Natural killer cell (primary cell): Measurements from ENCODE around the gene GRM8. TPM values are rescaled to one million over a fixed set of nuclear protein-coding genes. Genes with fewer than 3 reads are reported as not detected.

ENCODE experiments used
- ATAC-seq, 3 donors: fragments of 150-1000 bp in 2 of 3; fragments of 200-7000 bp in 1 of 3; cut with Tn5 transposase; 1 replicate in 1 of 3; 2 replicates in 2 of 3; pipeline ENCODE4 v1.10.0; 2021; ENCODE audit warnings: mild to moderate bottlenecking in 2 of 3, moderate library complexity in 2 of 3
- DNase-seq, 2 donors: peaks; one replicate each; pipeline versions ENCODE4 v3.0.0 to v3.0.0-alpha.2; 2013 to 2021; ENCODE audit warnings: mixed read lengths in 1 of 2
- H3K27ac ChIP-seq: one replicate; pipeline ENCODE4 v1.5.1; 2013; ENCODE audit warnings: mild to moderate bottlenecking, low read length
- H3K27me3 ChIP-seq: one replicate; pipeline ENCODE4 v1.6.1; 2013; ENCODE audit warnings: low read length; ENCODE audit not compliant: control insufficient read depth, insufficient read depth
- H3K36me3 ChIP-seq: one replicate; pipeline ENCODE4 v1.6.1; 2013; ENCODE audit warnings: low read length; ENCODE audit not compliant: control insufficient read depth, insufficient read depth
- H3K4me1 ChIP-seq: one replicate; pipeline ENCODE4 v1.6.1; 2013; ENCODE audit warnings: low read length; ENCODE audit not compliant: control insufficient read depth, insufficient read depth
- H3K4me3 ChIP-seq: one replicate; pipeline ENCODE4 v1.5.1; 2013; ENCODE audit warnings: low read length
- H3K9me3 ChIP-seq: one replicate; pipeline ENCODE4 v1.6.1; 2013; ENCODE audit warnings: low read length; ENCODE audit not compliant: control insufficient read depth, insufficient read depth
- H3K27ac Mint-ChIP-seq, 2 donors: one replicate each; pipeline ENCODE4 v1.8.0; 2022; ENCODE audit warnings: mild to moderate bottlenecking in 2 of 2, mixed read lengths in 2 of 2, moderate library complexity in 1 of 2
- H3K27me3 Mint-ChIP-seq, 2 donors: one replicate each; pipeline ENCODE4 v1.8.0; 2022; ENCODE audit warnings: low read depth in 2 of 2, mixed read lengths in 2 of 2
- H3K36me3 Mint-ChIP-seq: one replicate; pipeline ENCODE4 v1.8.0; 2022; ENCODE audit warnings: mixed read lengths
- H3K4me1 Mint-ChIP-seq, 2 donors: one replicate each; pipeline ENCODE4 v1.8.0; 2022; ENCODE audit warnings: mixed read lengths in 2 of 2
- H3K4me3 Mint-ChIP-seq: one replicate; pipeline ENCODE4 v1.8.0; 2022; ENCODE audit warnings: mild to moderate bottlenecking, moderate library complexity, mixed read lengths
- H3K9me3 Mint-ChIP-seq, 2 donors: one replicate each; pipeline ENCODE4 v1.8.0; 2022; ENCODE audit warnings: mixed read lengths in 2 of 2
- WGBS: methylation state at CpG from one replicate; pipeline ENCODE4 v1.1.7; 2013; ENCODE audit warnings: missing lambda C conversion rate; ENCODE audit not compliant: insufficient coverage; 5-methylcytosine and 5-hydroxymethylcytosine counted together
- intact Hi-C: fragments of 100-400 bp; cut with micrococcal nuclease; formaldehyde crosslinking; loops from one replicate; pipeline ENCODE4 v1.14.2; 2022
- total RNA-seq, 4 donors: library from RNA; stranded (reverse); fragments of 120-200 nt in 1 of 4; gene quantifications; one replicate each; pipeline versions ENCODE4 v1.2.3 to v1.2.4, GENCODE V29; 2013 to 2022
- TF ChIP-seq, protein P1 (sequence below): fragments of 200-600 bp; IDR thresholded peaks from one replicate; pipeline ENCODE4 v1.8.0; 2022; ENCODE audit warnings: antibody characterized with exemption

Gene GRM8
- total RNA-seq, 3 donors from 2014 or later (not counting 1 experiment from before 2014, with no cell fraction given), result not detected

DNA sequence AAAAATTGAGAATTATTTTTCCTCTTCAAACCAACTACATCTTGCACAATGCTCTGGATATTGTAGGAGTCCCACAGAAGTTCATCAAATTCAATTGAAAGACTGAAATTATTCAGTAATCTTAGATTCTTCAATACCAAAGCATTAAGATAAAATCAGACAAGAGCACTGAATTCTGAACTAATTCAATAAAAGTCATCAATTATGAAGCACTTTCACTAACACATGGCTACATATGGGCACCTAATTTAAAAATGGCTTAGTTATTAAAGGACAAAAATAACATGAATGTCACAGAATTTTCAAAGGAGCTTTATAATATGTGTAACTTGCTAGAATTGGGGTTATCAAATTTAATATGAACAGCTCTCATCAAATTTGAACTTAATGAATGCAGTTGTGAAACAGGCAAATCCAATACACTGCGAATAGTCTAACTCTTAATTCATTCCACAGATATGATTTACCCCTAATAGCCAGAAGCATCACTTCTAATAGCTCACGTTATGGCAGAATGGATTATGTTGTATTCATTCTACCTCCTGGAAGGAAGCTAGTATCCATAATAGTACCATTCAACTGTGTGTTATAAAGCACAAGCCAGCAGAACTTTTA lies 116.8 kb downstream of the GRM8 start:
- no peak overlapping the region for H3K4me3 ChIP-seq
- Mint-ChIP-seq H3K36me3 (no peaks in the 10 kb centered on the region), H3K4me1 (no peaks in the 10 kb centered on the region), H3K27ac (no peak overlapping the region), H3K9me3 (no peaks in the 10 kb centered on the region), H3K27me3 (peaks cover 0 to 4% of the 10 kb centered on the region in 2 donors), H3K4me3 (no peak overlapping the region)
- TF ChIP-seq, protein P1, sequence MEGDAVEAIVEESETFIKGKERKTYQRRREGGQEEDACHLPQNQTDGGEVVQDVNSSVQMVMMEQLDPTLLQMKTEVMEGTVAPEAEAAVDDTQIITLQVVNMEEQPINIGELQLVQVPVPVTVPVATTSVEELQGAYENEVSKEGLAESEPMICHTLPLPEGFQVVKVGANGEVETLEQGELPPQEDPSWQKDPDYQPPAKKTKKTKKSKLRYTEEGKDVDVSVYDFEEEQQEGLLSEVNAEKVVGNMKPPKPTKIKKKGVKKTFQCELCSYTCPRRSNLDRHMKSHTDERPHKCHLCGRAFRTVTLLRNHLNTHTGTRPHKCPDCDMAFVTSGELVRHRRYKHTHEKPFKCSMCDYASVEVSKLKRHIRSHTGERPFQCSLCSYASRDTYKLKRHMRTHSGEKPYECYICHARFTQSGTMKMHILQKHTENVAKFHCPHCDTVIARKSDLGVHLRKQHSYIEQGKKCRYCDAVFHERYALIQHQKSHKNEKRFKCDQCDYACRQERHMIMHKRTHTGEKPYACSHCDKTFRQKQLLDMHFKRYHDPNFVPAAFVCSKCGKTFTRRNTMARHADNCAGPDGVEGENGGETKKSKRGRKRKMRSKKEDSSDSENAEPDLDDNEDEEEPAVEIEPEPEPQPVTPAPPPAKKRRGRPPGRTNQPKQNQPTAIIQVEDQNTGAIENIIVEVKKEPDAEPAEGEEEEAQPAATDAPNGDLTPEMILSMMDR, result no peak
- H3K27me3 ChIP-seq, result no peaks in the 10 kb centered on the region
- intact Hi-C loops, result no loop called here
- ATAC-seq (no peak), DNase-seq (no peak)
- WGBS, result 82% methylated on average over 2 of the region's 2 CpGs
- H3K9me3 ChIP-seq, result no peaks in the 10 kb centered on the region
- H3K4me1 ChIP-seq, result no peaks in the 10 kb centered on the region
- H3K27ac ChIP-seq, result no peak overlapping the region
- H3K36me3 ChIP-seq, result no peaks in the 10 kb centered on the region

DNA sequence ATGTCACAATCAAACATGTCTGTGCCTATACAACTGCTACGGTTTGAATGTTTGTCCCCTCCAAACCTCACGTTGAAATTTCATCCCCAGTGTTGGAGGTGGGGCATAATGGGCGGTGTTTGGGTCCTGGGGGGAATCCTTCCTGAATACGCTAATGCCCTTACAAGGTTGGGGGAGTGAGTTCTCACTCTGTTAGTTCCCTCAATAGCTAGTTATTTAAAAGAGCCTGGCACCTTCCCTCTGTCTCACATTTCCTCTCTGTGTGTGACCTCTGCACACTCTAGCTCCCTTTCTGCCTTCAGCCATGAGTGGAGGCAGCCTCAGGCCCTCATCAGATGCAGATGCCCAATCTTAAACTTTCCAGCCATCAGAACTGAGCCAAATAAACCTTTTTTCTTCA lies 129.5 kb downstream of the GRM8 start:
- no peak for ATAC-seq
- no peaks in the 10 kb centered on the region for H3K4me1 Mint-ChIP-seq
- H3K27ac ChIP-seq, result no peak overlapping the region
- WGBS, result 73% methylated on average over 3 of the region's 4 CpGs
- intact Hi-C loops, result no loop called here
- no peaks in the 10 kb centered on the region for H3K4me1 ChIP-seq
- no peak overlapping the region for H3K4me3 ChIP-seq
- H3K9me3 Mint-ChIP-seq, result peaks cover 2 to 9% of the 10 kb centered on the region in 2 donors
- DNase-seq, result no peak
- no peaks in the 10 kb centered on the region for H3K27me3 ChIP-seq
- H3K4me3 Mint-ChIP-seq, result no peak overlapping the region
- TF ChIP-seq, protein P1, result no peak
- H3K36me3 ChIP-seq, result no peaks in the 10 kb centered on the region
- H3K9me3 ChIP-seq, result no peaks in the 10 kb centered on the region
- H3K27me3 Mint-ChIP-seq, result no peaks in the 10 kb centered on the region
- H3K27ac Mint-ChIP-seq, result no peak overlapping the region
- H3K36me3 Mint-ChIP-seq, result no peaks in the 10 kb centered on the region

DNA sequence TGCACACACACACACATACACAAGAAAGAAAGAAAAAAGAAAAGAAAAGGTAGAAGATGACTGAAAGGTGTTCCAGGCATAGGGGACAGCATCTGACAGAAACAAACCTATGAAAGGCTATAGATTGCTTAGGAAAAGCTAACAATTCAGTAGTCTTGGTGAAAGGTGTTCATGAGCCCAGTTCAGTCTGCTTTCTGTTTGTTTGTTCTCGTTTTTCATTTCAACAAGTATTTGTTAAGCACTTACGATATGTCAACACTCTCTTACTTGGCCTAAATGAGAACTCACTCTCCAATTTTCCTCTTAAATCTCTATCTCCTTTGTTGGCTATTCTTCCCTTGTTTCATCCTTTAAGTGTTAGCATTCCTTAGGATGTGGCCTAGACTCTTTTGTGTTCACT lies 133.2 kb downstream of the GRM8 start:
- Mint-ChIP-seq H3K4me3 (no peak overlapping the region), H3K27ac (no peak overlapping the region), H3K27me3 (no peaks in the 10 kb centered on the region), H3K9me3 (peaks cover 2 to 7% of the 10 kb centered on the region in 2 donors), H3K36me3 (no peaks in the 10 kb centered on the region), H3K4me1 (no peaks in the 10 kb centered on the region)
- Histone ChIP-seq H3K9me3 (no peaks in the 10 kb centered on the region), H3K27ac (no peak overlapping the region), H3K27me3 (no peaks in the 10 kb centered on the region), H3K36me3 (no peaks in the 10 kb centered on the region), H3K4me3 (no peak overlapping the region), H3K4me1 (no peaks in the 10 kb centered on the region)
- TF ChIP-seq, protein P1, result no peak
- DNase-seq (no peak), ATAC-seq (no peak)
- 55% methylated on average over 2 of the region's 2 CpGs for WGBS
- intact Hi-C loops, result no loop called here

DNA sequence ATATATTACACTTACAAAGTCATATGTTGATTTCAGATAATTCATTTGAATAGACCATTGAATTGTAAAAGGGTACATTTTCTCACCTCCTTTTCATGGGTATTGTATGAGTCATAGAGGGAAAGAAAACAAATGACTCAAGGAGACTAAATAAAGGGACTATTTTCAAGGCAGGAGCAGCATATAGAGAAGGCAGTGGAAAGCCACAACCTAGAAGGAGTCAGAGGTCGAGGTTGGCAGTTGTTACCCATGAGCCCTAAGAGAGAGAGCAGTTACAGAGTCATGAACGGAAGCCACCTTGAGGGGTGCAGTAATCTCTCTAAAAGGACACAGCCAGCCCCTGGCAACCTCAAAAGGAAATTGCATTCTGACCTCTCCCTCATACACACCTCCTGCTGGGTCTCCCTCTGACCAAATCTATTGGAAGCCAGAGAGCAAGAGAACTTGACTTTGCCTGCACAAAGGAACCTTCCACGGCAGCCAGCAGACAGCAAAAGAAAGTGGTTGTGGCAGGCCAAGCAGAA lies 137.9 kb downstream of the GRM8 start:
- TF ChIP-seq, protein P1, result no peak
- Histone ChIP-seq H3K9me3 (peaks cover 2% of the 10 kb centered on the region), H3K36me3 (no peaks in the 10 kb centered on the region), H3K27me3 (no peaks in the 10 kb centered on the region), H3K4me1 (no peaks in the 10 kb centered on the region), H3K27ac (no peak overlapping the region), H3K4me3 (no peak overlapping the region)
- H3K27ac Mint-ChIP-seq, result no peak overlapping the region
- no peaks in the 10 kb centered on the region for H3K36me3 Mint-ChIP-seq
- 46% methylated on average over 3 of the region's 3 CpGs for WGBS
- H3K27me3 Mint-ChIP-seq, result peaks cover 0 to 4% of the 10 kb centered on the region in 2 donors
- DNase-seq (no peak), ATAC-seq (no peak)
- no peaks in the 10 kb centered on the region for H3K4me1 Mint-ChIP-seq
- H3K9me3 Mint-ChIP-seq, result peaks cover 5 to 8% of the 10 kb centered on the region in 2 donors
- intact Hi-C loops, result no loop called here
- no peak overlapping the region for H3K4me3 Mint-ChIP-seq
